ENCODE results near the gene DCD.
"Not testable (repeated sequence)": the region's sequence is repeated elsewhere in the genome, so short reads cannot be mapped to it uniquely, and the experiment has no call there.

Gene DCD, protein sequence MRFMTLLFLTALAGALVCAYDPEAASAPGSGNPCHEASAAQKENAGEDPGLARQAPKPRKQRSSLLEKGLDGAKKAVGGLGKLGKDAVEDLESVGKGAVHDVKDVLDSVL

DNA sequence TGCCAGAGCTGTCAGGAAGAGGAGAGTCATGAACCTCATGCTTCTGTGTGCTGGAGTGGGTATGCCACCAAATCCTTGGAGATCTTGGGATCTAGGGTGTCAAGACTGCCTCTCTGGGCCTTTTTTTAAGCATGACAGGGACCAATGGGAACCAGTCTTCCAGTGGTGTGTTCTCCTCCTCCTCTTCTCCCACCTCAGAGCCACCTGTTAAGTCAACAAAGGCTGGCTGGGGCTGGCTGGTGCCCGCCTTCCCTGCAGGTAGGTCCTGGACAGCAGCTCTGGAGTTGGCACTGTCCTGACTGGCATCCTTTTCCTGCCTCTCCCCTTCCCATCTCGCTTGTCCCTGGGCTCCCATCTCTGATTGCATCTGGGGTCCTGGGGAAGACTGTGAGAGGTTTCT lies at the start of gene DCD:
Gene DCD (minus strand): TSS at position 101 of the 400 bp plus-strand sequence. CDS start 62 bp downstream, at position 39.
- DNase-seq (ENCODE audit: low read depth): no peak

DNA sequence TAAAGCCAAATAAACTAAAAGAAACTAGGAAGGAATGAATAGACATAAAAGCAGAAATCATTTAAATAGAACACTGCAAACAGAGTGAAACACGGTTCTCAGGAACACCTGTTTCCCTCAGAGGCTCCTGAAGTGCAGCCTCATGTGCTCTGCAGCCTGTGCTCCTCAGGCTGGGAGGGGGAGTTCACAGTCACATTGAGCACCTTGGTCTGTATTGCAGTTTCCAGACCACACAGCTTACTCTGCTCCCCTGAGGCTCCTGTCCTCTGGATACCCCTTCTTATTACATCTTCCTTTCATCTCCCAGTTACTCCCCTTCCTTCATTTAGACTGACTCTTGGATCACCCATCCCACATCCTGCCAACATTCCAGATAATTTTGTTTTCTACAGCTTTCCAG lies 49.7 kb upstream of the DCD start:
- DNase-seq (ENCODE audit: low read depth): no peak

DNA sequence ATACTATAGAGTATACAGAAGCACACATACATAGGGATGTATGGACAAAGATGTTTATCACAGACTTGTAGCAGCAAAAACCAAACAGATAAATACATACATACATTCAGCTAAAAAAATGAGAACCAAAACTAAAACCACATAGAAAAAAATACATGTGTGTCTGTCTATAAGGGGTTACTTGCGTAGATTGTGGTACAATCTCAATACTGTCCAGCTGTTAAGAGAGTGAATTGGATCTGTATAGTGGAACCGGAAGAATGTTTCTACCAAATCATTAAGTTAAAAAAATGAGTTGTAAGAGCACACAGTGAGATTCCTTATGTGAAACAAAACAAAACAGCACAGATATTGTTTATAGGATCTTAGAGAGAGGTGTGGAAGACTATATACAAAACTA lies 44.2 kb upstream of the DCD start:
- no peak for DNase-seq (ENCODE audit: low read depth)

DNA sequence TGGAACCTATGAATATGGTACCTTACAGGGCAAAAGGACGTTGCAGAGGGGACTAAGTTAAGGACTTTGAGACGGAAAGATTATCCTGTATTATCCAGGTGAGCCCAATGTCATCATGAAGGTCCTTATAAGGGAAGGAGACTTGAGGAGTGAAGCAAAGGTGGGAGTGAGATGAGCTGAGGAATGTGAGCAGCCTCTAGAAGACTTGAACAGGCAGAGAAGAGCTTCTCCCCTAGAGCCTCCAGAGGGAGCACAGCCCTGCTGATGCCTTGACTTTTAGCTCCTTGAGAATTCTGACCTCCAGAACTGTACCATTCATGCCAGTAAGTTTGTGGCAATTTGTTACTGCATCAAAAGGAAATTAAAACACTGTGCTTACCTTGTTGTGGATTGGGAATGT lies 41.8 kb upstream of the DCD start:
- DNase-seq (ENCODE audit: low read depth): no peak

DNA sequence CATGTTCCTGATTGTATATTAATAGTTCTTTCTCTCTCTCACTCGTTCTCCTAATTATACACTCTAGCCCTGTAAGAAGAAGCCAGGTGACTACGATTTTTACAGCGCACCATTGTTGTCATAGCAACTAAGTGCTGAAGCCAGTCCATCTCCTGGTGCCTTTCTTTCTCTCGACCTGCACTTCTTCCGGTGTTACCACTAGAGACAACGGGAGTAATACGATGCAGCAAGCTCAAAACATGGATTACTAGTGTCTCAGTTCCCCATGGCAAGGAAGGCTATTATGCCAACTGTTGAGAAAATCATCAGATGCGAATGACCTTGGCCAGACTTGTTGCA lies 40.8 kb upstream of the DCD start:
- no peak for DNase-seq (ENCODE audit: low read depth)

DNA sequence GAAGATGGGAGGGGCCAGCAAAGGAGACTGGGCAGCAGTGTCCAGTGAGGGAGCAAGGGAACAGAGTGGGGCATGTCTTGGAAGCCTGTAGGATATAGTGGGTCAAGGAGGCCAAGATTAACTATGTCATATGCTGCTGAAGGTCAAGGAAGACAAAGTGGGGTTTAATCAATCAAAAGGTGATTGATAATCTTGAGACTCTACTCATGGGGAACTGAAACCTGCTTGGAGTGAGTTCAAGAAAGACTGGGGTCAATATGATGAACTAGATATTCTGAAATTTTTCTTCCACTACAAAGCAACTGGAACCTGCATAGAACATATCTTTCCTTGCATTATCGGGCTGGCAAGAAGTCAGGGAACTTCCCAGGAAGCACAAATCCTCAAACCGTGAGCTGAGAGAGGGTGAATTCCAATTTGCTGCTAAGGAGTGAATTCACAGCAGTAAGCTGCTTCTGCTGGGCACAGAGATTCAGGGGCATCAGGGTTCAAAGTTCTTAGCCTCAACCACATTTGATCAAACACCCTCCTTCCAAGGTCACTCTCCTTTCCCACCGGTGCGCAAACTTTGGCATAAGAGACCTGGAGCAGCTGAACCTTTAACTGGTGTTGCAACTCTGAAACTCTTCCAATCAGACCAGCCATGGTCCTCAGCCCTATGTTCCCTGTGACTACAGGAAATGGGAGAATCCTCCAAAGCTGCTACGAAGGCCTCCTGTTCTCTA lies 40.3 kb upstream of the DCD start:
- no peak for DNase-seq (ENCODE audit: low read depth)

DNA sequence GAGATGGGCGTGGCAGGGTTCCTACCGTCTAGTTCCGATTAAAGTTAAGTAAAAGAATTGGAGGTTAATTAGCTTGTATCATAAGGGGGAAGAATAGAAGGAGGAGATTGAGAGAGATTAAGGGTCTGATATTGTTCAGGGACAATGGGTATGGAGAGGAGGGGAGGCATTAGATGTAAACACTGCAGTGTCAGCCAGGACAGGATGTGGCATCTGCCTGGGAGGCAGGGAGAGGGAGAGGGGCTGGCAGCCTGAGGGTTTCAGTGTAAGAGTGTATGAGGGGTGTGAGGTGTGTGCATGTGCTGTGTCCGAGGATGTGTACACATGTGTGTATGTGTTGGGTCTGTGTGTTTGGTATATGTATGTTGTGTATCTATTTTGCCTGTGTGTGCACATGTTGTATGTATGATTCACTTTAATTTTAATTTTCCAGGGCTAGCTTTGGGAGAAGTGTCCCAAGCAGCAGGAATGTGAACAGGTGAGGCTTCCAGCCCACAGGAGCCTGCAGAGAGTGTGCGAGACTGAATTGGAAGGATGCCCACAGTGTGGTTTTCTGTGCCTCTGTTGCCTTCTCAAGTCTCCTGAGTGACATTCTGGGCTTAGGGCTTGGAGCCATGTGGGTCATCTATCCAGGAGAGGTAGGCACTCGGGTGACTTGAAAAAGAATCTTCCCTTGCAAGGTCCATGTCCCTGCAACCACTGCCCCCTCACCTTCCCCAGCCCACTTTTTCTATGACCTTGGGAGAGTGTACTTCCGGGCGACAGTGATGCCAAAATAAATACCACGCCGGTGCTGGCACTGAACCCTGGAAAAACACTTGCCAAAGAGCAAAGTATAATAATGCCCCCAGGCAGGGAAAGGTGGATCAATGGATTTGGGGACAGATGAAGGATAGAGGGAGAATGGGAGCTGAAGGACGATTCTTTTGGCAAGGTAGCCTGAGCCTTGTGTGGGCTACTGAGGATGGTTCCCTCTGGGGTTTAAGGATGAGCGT lies 36.8 kb upstream of the DCD start:
- DNase-seq (ENCODE audit: low read depth): no peak

DNA sequence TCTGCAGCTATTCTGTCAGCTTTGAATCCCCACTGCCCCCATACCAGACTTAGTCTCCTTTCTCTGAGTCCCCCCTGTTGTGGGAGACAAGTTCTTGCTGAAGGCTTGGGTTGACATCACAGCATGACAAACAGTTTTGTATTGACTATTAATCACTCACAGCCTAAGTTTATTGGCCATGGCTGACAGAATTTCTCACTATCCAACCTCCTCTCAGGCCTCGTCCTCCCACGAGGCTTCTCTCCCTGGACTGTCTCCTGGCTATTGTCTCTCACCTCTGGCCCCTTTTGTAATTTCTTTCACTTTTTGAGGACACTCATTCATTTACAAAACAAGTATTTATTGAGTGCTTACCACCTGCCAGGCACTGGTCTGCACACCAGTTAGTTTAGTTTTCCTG lies 35.2 kb upstream of the DCD start:
- DNase-seq (ENCODE audit: low read depth): no peak

DNA sequence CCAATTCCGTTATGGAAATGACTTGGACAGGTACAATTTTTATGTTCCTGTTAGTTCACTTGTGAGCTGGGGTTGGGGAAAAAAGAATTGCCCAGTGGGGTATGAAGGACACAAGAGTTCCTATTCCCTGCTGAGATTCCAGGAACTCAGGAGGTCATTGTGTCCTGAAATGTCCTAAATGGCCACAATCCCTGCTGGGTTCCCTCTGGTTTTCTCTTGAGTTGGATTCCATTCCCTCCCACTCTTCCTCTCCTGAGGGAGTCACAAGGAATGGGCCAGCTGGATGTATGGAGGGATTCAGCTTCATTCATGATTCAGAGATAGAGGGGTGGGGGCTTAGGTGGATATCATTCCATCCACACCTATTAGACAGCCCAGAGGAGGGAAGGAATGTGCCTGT lies 34.5 kb upstream of the DCD start:
- DNase-seq (ENCODE audit: low read depth): no peak

DNA sequence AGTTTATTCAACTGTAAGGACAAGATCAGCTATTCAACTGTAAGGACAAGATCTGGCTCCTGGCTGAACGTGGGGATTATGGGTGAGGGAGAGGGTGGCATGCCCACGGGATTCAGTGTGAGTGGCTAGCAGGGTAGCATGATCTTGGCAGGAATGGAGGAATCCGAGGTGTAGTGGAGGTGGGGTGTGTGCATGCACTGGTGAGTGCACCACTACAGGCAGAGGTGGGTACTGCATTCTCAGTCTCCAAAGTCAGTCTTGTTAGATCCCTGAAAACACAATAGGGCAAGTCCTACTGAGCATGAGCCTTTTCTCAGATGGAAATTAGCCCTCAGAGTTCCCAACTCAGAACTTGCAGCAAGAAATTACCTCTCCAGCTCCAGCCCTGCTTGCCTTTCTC lies 32.2 kb upstream of the DCD start:
- DNase-seq (ENCODE audit: low read depth): no peak

DNA sequence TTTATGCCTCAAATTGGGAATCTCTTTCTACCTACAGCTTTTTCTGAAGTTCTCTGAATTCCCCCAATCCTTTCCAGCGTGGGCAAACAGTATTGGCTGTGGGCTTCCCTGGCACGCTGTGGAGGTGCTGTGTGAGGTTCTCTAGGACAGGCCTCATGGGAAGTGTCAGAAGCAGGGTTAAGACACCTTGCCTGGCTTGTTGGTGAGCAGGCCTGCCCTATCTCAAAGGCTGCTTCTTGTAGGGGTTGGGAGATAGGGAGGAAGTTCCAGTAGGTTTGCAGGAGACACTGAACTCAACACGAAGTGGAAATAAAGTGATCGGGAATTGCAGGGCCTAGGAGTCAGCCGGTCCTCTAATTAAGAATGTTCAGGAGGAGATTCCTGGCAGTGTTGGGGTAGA lies 30.0 kb upstream of the DCD start:
- DNase-seq (ENCODE audit: low read depth): no peak

DNA sequence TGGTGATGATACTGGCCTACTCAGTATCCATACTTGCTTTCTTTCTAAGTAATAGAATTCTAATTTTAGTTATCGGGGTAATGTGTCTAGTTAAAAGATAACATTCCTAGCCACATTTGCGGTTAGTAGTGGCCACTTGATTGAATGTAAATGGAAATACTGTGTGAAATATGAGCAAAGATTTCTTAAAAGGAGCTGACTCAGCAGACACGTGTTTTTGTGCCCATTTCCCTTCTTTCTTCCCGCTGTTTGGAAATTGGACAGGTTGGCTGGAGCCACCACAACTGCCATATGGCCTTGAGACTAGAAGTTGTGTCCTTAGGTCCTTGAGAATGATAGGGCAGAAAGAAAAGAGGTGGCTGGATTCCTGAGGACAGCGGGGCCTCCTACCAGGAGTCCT lies 19.8 kb upstream of the DCD start:
- no peak for DNase-seq (ENCODE audit: low read depth)

DNA sequence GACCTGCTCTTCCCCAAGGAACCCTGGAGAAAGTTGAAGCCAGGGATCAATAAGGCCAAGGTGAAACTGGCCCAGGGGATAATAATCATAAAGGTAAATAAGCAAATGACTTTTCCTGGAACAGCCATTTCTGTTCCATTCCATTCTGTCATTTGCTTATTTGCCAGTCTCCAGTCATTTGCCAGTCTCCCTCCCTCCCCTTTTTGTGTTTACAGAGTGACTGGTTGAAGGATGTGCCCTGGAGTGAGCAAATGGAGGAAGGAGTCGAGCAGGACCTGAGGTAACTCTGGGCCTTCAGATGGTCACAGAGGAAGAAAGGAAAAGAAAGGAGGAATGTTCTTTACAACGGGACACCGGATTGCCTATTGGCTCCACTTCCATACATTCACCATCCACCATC lies 17.8 kb upstream of the DCD start:
- no peak for DNase-seq (ENCODE audit: low read depth)

DNA sequence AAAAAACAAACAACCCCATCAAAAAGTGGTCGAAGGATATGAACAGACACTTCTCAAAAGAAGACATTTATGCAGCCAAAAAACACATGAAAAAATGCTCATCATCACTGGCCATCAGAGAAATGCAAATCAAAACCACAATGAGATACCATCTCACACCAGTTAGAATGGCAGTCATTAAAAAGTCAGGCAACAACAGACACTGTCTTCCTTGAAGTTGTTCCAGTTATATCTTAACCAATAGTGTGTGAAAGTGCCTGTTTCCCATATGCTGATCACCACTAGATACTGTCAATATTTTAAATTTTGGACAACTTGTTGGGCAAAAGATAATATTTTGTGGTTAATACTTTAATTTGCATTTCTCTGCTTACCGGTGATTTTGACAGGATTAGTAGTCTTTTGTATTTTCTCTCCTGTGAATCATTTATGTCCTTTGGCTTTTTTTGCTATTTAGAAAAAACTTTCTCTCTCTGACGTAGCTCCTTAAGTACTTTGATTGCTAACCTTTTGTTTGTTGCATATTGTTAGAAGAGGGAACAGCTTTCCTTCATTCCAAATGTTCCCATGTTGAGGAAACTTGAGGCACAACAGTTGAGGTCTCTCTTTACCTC lies 17.0 kb upstream of the DCD start:
- DNase-seq (ENCODE audit: low read depth): not testable (repeated sequence)

DNA sequence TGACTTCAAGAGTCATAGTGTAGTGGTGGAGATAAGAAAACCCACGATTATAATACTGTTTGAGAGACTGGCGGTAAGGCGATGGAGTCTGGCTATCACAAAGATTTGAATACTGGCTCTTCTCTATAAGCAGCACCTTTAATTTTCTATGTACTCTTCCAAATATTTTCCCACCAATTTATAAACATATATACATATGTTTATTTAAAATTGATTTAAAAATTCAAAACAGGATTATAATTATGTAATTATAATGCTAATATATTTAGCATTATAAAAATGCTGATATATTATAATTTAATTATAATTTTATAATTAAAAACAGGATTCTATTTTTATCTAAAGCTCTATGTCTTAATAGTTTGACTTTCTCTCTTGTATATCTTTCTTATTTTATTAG lies 15.4 kb upstream of the DCD start:
- DNase-seq (ENCODE audit: low read depth): no peak

DNA sequence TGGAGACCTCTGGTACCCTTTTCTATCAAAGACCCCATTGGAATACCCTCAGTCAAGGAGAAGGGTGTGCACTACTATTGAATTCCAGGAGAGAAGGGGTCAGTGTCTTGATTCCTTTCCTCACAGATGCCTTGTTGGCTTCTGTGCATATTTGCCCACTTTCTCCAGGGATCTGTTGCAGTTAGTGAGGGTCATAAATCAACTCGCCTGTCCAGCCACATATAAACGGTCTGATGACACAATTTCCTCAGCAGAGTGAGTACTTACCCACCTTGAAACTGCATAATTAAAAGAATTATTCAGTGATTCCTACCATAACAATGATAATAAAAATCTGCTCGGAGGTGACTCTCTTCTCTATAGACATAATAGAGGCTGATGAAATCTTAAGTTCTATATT lies 13.9 kb upstream of the DCD start:
- DNase-seq (ENCODE audit: low read depth): no peak

DNA sequence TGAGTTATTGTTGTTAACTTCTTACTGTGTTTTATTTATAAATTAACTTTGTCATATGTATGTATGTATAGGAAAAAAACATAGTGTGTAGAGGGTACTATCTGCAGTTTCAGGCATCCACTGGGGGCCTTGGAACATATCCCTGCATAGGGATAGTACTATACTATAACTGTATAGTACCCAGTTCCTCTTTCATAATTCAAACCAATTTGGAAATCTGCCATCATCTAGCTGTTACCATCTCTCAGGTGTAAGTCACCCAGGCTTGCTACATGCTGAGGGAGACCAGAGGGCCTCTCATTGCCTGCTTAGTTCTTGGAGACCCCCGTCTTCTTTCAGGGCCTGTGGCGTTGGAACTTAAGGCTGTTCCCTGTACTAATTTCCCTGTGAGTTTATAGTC lies 12.9 kb upstream of the DCD start:
- DNase-seq (ENCODE audit: low read depth): no peak

DNA sequence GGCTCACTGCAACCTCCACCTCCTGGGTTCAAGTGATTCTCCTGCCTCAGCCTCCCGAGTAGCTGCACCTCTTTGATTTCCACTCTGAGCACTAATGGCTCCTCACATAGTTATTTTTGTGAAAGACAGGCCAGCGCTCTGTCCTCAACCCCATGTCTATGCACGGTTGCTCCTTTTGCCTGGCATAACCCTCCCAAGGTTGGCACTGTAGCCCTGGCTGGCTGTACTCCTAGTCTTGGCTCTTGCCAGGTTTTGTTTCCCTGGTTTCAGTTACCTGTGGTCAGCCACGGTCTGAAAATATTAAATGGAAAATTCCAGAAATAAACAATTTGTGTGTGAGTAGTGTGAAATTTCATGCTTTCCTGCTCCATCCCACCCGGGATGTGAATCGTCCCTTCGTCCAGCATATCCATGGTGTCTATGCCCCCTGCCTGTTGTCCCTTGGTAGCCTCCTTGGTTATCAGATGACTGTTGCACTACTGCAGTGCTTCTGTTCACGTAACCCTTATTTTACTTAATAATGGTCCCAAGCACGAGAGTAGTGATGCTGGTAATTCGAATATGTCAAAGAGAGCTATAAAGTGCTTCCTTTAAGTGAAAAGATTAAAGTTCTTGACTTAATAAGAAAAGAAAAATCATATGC lies 12.3 kb upstream of the DCD start:
- DNase-seq (ENCODE audit: low read depth): no peak

DNA sequence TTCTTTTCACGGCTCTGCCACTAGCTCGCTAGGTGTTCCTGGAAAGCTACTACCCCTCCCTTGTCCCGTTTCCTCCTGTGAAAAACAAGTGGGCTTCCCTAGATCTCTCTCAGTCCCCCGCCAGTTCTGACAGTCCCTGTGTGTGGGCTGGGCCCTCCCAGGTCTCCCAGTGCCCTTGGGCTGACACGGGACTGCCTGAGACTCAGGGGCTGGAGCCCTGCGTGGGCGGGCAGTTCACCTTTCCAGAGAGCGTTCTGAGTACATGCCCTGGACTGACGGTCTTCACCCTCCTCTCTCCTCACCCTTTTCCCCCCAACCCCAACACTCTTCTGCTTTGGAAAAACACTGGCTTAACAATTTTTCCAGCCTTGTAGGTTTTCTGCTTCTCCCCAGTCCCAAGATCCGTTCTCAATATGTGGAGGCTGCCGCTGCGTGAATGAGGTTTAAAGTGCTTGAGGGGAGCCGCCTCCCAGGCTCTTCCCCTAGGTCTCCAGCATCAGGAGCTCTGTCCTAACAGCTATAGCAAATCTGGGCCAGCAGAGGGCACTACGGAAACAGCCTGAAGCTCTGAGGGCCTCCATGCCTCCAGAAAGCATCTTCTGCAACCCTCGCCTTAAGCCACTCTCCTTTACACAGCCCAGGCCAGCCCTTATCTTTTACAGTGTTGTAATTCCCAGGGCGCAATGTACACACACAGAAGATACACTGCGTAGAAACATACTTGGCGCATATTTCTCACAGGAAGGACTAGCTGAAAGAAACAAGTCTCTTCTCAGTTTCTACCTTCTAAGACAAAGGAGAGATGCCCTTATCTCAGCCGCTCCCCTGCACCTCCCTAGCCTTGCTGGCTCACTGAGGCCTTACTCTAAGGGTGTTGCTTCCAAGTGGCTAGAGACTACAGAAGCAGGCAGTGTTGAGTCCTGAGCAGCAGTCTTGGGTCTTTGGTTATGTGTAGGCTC lies 10.4 kb upstream of the DCD start:
- DNase-seq (ENCODE audit: low read depth): no peak

DNA sequence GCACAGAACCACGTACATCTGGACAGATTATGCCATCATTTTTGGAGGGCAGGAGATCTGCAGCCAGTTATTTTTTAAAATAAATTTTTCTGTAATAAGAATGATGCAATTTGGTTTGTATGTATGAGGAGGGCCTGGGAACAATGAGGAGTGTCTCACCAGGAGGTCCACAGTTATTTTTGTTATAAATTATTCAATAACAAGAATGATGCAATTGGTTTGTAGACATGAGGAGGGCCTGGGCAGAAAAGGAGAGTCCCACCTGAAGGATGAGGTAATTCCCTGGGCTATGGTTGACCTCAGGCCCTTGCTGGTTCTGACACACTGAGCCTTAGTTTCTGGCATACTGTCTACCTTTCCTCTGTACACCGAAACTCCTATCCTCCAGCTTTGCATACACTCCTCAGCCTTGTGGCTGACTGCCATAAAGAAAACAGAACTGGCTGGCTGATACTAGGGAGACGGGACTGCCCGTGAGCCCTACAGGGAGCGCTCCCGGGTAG lies 9.0 kb upstream of the DCD start:
- no peak for DNase-seq (ENCODE audit: low read depth)

DNA sequence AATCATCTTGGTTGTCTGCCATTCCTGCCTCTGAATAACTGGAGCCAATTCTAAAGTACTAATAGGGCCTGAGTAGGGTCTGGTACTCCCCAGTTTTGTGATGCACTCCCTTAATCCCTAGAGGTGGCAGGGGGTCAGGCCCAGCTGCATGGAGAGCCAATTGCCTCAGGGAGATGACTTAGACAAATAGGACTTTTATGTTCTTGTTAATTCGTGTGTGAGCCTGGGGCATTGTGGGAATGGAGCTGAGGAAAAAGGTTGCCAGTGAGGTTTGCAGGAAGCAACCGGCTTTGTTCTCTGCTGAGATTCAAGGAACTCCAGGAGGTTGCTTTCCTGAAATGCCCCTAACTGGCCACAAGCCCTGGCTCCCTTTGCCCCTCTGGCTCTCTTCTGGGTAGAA lies 6.8 kb upstream of the DCD start:
- DNase-seq (ENCODE audit: low read depth): no peak

Measured in stimulated activated CD8-positive, alpha-beta memory T cell treated with anti-CD3 and anti-CD28 coated beads, Interleukin-15, amount 100 ng/mL, for 24 hours (primary cell).